GM19395 (cell line): ENCODE measurements around the gene SP140L.
"Not testable (repeated sequence)": the region's sequence is repeated elsewhere in the genome, so short reads cannot be mapped to it uniquely, and the experiment has no call there.

ENCODE experiments used
- ATAC-seq: cut with Tn5 transposase; IDR thresholded peaks from one replicate; pipeline ENCODE4 v1.9.1; 2021; ENCODE audit warnings: mild to moderate bottlenecking, moderate library complexity; ENCODE audit not compliant: unreplicated experiment

Gene SP140L

GRCh38 chr2:230323385-230324106, 3.4 kb upstream of the SP140L start:
- no peak for ATAC-seq

GRCh38 chr2:230324503-230324902, 2.5 kb upstream of the SP140L start:
- no peak for ATAC-seq

- ATAC-seq = no peak
Observed at GRCh38 chr2:230325316-230326243, 1.4 kb upstream of the SP140L start.

- ATAC-seq = peak; percentile 84
Observed at GRCh38 chr2:230327418-230328154, 593 bp downstream of the SP140L start.

GRCh38 chr2:230328155-230328458, 1.1 kb downstream of the SP140L start:
- no peak for ATAC-seq

GRCh38 chr2:230329946-230330605, 3.1 kb downstream of the SP140L start:
- no peak for ATAC-seq

GRCh38 chr2:230330725-230331124, 3.7 kb downstream of the SP140L start:
- ATAC-seq = no peak

GRCh38 chr2:230335461-230335863, 8.5 kb downstream of the SP140L start:
- ATAC-seq = no peak

GRCh38 chr2:230335864-230336506, 9.0 kb downstream of the SP140L start:
- no peak for ATAC-seq

- ATAC-seq = not testable (repeated sequence)
Observed at GRCh38 chr2:230341936-230342528, 15.0 kb downstream of the SP140L start.

- not testable (repeated sequence) for ATAC-seq
Observed at GRCh38 chr2:230343041-230343624, 16.1 kb downstream of the SP140L start.

- no peak for ATAC-seq
Observed at GRCh38 chr2:230343747-230344146, 16.8 kb downstream of the SP140L start.

- ATAC-seq = no peak
Observed at GRCh38 chr2:230346465-230346864, 19.5 kb downstream of the SP140L start.

- no peak for ATAC-seq
Observed at GRCh38 chr2:230346921-230347533, 20.0 kb downstream of the SP140L start.

GRCh38 chr2:230347659-230348305, 20.8 kb downstream of the SP140L start:
- ATAC-seq = peak; percentile 67

- peak; percentile 61 for ATAC-seq
Observed at GRCh38 chr2:230348787-230349186, 21.8 kb downstream of the SP140L start.

GRCh38 chr2:230356084-230356483, 29.1 kb downstream of the SP140L start:
- ATAC-seq = no peak

GRCh38 chr2:230358305-230358704, 31.3 kb downstream of the SP140L start:
- no peak for ATAC-seq

GRCh38 chr2:230360028-230360427, 33.0 kb downstream of the SP140L start:
- no peak for ATAC-seq
